GM19328 (cell line): ENCODE measurements around the gene PDZRN3.
"Not testable (repeated sequence)": the region's sequence is repeated elsewhere in the genome, so short reads cannot be mapped to it uniquely, and the experiment has no call there.

Experiments used
- ATAC-seq: cut with Tn5 transposase; IDR thresholded peaks from one replicate; pipeline ENCODE4 v1.9.1; 2021; ENCODE audit warnings: mild to moderate bottlenecking, moderate library complexity; ENCODE audit not compliant: unreplicated experiment

Gene PDZRN3

DNA sequence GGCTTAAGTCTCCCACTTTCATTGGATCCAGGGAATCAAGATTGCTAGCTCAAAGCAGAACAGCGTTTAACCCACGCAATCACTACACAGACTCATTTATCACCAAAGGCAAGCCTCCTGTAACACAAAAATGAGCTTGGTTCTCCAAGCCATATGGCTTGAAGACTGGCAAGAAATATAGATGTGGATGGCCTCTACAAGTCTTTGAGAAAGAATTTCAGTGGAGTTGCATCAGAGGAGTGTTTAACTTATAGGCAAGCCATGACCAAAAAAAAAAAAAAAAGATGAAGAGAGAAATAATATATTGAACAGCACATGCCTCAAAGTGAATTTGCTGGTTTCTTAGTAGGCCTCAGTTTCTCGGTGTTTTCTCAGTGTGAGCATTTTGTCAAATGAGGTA is 27.3 kb downstream of the PDZRN3 start:
- no peak for ATAC-seq

DNA sequence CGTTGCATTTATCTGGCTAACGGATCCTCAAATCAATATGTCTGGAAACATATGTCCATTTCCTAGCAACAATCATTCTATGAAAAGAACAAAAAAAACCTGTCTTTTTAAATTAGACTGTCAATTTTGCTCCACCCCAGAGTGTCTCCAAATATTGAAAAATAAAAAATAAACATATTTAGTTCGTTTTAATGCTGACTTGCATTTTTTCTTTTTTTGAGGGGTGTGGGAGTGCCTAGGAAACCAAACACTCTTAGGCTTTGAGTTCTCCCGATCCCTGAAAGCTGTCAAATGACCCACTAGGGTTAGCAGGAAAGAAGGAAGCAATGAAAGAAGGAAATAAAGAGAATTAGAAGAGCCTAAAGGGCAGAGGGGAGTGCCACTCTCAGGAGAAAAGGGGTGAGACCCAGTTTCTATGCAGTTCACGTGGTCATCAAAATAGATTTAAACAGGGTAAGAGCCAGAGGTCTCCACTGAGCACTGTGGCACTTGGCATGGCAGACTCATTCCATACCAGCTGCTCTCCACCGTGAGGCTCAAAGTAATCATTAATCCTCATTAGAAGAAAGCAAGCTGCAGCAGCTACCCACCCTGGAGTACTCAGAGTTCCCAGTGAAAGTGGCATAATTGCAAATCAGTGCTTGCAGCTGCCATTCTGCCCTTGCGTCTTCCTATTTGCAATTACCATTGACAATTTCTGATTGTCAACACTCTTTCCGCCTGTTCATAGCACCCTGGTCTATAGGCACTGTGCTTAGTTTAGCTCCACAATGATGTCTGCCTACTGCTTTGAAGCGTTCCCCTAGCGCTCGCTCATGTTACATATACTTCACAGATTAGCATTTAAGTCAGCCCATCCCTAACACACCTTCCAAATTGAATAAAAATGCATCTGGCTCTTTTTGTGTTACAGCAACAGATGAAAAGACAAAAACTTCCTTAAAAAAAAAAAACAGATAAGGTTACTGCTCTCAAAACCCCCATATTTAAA is 32.3 kb downstream of the PDZRN3 start:
- no peak for ATAC-seq

DNA sequence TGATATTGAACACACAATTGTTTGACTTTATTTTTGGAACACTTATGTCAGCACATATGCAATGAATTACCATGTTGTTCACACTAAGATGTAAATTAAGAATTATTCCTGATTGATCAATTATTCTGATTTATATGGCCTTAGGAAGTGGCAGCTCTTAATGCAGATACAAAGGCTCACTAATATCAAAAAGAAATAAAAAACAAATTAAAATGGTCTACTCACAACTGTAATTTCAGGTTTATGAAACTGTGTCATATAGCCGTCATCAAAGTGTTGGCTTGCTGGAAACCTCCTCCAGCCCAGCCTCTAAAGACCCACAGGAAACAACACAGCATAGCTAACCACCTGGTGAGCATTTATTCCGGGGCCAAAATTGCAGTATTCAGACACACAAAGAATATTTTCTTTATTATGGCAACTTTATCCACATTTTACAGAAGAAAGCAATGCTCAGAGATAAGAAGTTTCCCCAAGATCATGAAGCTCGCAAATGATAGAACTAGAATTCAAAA is 33.4 kb downstream of the PDZRN3 start:
- no peak for ATAC-seq

DNA sequence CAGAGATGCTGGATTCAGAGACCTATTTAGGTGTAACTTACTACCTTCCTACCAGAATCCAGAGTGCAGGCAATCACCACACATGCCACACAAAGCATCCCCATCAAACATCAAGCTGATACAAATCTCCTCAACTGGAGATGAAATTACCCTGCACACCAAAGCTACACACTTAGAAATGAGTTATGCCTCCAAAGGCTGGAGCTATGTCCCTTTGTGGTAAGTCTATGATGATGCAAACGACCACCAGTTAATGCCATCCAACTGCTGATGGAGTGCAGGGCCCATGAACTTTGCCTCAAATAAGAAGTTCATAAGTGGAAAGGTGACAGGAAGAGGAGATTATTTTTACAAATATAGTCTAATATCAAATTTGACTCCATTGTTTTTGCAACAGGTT is 38.1 kb downstream of the PDZRN3 start:
- ATAC-seq = no peak

DNA sequence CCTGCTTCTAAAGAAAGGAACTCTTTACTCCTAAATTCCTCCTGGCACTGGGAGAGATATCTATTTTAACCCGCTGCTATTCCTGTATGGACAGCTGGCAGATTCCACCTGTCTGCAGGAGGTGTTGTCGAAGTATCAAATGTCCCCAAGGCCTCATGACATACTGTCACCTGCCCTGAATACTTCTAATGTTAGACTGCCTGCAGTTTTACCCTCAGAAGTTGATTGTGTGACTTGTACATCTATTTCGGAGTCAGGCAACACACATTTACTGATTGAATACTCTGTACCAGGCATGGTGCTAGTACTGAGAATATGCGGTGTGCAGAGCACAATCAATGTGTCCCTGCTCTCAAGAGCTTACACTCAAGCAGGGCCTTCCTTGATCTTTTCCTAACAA is 38.6 kb downstream of the PDZRN3 start:
- no peak for ATAC-seq

DNA sequence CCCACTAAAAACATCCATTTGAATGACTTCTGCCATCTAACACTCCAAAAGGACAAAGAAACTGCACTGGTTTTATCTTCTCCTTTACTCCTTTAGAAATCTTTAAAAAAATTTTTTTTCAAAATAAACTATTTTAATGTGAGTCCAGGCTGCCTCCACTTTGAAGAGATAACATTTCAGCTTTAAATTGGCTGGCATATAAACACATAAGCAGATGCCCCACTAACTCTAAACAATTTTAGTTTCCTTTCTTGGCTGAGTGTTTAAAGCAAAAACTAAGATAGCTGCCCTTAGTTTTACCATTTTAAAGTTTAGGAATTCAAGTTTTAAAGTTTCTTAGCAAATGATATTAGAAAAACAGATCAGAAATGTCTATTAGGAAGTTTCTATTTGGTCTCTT is 39.9 kb downstream of the PDZRN3 start:
- no peak for ATAC-seq

DNA sequence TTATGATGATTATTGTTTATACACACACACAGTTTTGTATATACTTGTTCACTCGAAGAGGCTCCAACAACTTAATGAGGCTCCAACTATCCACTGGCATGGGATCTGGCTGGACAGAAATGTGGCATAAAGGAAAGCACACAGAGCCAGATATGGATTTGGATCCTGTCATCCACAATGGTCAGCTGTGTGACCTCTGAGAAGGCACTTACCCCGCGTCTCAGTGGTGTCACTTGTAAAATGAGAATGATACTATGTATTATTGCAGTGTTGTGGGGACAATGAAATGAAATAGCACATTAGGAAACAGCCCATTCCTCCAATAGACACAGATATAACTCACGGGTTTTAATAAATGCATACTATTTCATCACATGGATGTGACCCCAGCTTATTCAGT is 42.2 kb downstream of the PDZRN3 start:
- ATAC-seq = no peak

DNA sequence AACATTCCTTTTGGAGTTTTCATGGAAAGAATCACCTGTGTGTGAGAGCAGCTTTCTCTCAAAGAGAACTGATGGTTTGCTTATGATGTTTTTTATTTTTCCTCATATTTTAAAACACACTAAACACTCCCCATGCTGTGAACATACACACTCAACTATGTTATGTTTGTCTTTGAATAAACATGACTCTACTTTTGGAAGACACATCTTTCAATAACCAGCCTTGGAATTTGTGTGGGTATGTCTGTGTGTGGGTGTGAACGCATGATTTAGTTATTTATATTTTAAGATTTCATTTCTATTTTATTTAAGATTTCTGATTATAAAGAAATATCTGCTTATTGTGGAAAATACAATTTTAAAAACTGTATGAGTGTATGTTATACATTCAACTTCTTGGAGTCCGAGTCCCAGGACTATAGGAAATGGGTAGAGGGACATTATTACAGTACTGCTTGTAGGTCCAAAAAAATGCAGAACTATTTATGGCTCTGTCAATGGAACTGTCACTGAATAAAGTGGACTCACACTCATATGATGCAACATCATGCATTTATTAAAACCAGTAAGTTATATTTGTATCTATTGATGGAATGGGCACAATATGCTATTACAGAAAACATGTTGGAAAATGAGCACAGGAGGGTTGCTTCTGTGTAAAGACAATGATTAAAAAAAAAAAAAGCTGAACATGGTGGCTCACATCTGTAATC is 43.5 kb downstream of the PDZRN3 start:
- no peak for ATAC-seq

DNA sequence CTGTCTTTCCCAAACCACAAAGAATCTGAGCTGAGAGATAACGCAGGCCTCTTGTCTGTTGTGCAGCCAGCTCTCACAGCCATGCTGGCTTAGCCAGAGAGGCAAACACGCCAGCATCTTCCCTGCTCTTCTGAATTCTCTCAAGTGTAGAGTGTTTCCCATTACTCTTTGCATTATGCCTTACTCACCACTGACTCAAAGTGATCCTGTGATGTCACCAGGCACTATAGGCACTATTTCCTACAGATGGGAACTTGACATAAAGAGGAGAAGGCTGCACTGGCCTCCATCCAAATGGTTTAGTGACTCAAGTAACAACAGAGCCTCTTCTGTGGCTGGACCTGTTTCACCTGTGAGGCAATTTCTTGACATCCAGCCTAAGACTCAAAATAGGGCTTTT is 44.4 kb downstream of the PDZRN3 start:
- ATAC-seq = no peak

DNA sequence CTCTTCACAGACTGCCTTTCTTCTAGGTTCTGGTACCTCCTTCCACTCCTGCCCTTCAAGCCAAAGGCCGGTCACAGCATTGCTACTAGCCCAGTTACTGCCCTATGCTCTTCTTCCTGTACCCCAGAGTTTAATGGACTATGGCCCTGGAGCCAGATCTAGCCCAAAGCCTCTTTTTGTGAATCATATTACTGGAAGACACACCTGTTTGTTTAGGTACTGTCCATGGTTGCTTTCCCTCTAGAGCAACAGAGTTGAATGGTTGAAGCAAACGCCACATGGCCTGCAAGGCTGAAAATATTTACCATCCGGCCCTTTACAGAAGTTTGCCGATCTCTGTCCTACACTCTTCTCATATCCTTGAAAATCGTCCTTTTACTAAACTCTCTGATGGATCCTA is 47.0 kb downstream of the PDZRN3 start:
- no peak for ATAC-seq

DNA sequence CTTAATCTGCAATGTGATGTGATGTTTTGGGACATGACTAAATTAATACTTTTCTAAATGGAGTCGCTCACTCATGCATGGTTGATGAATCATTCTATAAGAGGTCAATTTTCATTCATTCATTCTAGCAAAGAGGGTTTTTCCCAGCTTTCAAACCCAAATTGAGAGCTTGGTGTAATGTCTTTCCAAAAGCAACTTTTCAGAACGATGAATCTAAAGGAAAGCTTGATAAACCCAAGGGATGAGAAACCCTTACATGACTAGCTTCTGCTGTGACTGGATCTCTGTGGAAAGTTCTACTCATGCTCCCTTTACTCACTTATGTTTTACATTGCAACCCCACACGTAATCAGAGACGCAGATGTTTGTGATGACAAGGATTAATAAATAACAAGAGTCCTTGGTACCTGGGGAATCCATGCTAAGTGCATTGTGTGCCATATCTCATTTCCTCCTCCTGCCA is 47.7 kb downstream of the PDZRN3 start:
- no peak for ATAC-seq

DNA sequence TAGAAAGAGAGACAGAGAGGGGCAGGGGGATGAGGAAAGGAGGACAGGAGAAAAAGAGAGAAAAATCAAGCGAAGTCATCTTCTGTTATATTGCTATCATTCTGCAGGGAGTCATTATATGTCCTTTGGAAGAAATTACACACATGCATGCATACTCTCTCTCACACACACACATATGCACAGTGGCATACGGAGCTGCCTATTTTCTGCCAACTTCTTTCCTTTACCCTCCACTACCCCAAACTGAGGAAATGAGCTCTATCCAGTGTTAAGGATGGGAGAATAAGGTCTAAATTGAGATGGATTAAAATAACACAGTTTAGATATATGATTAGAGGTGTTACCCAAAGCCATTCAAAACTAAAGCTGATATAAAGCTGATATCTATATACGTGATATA is 48.8 kb downstream of the PDZRN3 start:
- ATAC-seq = no peak

DNA sequence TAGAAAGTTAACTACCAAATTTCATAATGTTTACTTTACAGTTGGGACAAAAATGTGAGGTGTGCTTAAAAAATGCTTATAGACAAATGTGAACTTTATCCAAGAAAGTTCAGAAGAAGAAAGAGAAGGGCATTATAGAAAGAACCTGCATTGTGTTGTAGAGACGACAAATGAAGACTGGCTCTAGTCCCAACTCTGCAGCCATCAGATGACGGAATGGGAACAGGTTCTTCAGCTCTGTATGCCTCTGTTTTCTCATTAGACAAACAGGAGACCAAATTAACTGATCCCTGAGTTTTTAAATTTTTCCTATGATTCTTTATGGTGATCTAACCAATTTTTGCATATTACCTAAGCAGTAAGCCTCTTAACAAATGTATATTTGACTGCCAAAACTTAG is 49.2 kb downstream of the PDZRN3 start:
- ATAC-seq = no peak

DNA sequence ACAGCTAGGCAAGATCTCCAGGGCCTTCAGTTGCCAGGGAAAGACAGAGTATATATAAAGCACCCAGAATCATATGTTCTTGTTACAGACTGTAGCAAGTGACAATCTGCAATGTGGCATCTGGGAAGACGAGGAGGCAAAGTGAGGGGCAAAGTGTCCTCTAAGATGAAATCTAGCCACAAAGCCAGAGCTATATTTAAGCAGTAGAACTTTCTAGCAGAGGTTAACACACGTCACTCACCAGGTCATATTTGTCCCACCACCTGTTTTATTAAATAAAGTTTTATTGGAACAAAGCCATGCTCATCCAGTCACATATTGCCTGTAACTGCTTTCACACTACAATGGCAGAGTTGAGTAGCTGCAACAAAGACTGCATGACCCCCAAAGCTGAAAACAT is 51.5 kb downstream of the PDZRN3 start:
- no peak for ATAC-seq

DNA sequence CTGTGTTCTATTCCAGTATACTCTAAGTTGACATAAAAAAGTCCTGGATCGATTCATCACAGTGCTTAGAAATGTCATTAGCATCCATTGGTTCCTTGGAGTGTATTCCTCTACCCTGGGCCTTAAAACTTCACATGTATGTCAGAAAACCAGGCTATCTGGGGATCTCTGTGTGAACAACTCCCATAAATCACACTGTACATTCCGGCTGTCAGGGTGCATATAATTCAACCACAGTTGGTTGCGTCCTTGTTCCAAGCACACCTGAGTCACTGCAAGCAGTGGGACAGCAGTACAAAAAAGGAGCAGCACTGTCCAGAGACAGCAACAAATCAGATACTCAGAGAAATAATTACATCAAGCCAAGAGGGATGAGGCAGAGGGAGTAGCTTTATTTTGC is 52.4 kb downstream of the PDZRN3 start:
- no peak for ATAC-seq

DNA sequence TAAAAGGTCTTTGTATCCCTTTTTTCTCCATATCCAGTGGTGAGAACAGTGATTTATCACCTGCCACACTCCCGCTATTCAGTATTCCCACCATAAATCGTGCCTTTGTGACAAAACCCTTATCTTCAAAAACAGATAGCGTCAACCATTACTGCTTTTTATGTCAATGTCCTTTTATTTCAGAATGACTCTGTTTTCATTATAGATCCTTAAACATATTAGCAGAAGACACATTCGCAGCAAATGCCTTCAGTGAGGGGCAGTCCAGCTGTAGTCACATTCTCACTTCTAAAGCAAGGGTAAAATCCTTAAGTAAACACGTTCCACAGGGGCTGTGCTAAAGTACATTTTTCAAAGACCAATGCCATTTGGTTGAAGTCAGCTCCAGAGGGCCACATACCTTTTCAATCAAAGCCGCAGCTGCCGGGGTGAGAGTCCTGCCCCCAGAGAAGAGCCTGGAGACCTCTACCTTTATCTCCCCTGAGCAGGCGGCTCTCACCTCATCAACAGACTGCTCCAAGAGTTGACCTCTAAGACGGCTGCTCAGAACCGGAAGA is 53.4 kb downstream of the PDZRN3 start:
- ATAC-seq = no peak

DNA sequence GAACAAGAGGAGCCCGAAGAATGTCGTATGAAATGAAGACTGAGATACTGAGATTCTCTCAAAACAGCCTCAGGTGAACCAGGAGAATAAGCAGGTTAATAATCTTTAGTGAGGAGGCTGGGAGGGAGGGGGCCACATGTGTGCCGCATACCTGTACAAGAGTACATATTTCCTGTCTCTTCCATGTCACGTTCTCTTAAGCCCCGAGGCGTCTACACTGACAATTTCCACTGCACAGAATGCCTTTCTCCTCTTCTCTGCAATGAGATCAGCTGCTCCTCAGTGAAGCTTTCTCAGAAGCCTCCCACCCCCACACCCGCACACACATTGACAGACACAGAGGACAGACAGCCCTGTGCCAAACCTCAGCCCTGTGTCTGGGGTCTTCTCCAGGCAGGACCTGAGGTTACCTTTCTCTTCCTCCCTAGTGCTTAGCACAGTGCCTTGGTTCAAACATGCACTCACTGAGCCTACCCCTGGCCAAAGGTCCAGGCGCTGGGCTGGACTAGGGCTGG is 55.4 kb downstream of the PDZRN3 start:
- ATAC-seq = no peak

DNA sequence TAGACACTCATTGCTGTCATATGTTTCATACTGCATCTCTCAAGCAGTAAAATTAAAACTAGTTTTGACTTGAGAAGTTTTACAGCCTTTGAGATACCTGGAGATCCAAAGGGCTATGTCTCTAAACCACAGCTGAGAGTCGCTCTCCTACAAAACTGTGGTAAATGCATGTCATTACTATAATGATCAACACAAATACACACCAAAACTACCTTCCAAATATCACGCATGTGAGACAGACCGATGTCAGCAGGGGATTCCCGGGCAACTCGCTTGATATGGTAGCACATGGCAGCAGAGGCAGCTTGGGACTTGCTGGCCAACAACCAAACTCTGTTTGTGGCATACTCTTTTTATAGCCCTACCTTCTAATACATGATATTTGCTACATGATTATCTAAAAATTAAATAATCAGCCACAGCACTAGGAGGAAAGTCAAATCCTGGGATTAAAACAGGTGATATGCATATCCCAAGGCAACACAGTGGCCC is 56.3 kb downstream of the PDZRN3 start:
- ATAC-seq = no peak

DNA sequence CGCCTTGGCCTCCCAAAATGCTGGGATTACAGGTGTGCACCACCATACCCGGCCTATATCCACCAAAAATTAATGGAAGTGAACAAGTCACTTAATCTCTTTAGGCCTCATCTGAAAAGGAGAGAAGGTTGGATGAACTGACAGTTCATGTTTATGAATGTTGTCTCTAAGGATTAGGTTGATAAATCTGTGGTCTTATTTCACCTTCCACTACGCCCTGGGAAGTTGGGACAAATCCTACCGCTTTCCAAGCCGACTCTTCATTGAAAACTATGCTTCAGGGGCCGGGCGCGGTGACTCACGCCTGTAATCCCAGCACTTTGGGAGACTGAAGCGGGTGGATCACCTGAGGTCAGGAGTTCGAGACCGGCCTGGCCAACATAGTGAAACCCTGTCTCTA is 59.4 kb downstream of the PDZRN3 start:
- not testable (repeated sequence) for ATAC-seq

DNA sequence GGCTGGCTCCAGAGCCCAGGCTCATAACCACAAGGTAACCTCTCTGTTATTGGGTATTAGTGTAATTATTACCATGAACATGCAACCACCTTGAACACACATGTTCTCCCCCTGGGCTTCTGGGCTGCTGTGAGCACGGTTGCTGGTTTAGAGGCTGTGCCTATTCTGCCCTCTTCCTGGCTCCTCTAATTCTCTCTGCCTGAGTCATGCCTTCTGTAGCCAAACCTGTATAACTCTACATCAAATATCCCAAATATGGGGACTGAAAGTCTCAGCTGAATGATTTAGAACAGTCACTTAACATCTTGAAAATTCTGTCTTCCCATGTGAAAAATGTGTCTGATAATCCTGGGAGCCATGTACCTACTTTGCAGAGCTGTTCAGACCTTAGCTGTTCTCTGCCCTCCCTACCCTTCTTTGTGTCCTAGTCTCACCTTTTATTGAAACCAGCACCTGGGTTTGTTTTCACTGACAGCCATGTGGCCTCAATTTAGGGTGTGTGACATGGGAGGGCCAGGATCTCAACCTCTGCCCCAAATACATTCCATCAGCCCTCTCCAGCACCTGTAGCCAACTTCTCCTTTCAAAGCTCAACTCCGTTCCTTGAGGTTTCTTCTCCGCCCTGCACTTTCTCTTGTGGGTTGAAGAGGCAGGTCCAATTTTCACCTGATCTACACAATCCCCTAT is 60.7 kb downstream of the PDZRN3 start:
- no peak for ATAC-seq

DNA sequence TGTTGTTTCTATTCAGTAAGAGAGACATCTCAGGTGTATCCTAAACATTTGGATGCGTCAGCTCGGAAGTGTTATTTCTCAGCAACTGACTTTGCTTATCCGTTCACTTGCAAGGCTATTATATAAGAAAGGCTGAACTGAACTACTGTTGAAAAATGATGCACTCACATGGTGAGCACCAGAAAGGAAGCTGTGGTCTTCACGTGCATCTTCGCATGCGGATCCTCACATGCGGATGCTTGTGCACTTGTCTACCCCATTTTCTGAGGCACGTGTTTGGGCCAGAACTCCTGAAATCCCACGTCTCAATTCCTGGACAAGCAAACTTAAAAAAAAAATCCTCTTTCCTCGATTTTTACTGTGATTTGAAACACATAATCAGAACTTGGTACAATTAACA is 63.2 kb downstream of the PDZRN3 start:
- no peak for ATAC-seq
